WTC11 (cell line): ENCODE results near the gene NPY5R. TPM values are rescaled to one million over a fixed set of nuclear protein-coding genes. Genes with fewer than 3 reads are reported as not detected.

Experiments
- ATAC-seq: fragments of 200-7000 bp; cut with Tn5 transposase; 2 replicates; pipeline ENCODE4 v1.10.0; 2021; ENCODE audit warnings: mild to moderate bottlenecking, moderate library complexity
- CTCF ChIA-PET: fragments of 300-600 bp; sonication (Branson Sonifier 250); formaldehyde crosslinking; loops from one replicate; lab custom pipeline; 2021; ENCODE audit warnings: antibody characterized with exemption; lab: Charles Lee
- POLR2A ChIA-PET: fragments of 350-600 bp; sonication (Branson Sonifier 250); formaldehyde crosslinking; loops from one replicate; lab custom pipeline; 2021; ENCODE audit warnings: antibody characterized with exemption; lab: Charles Lee
- DNase-seq: peaks from one replicate; pipeline ENCODE4 v3.0.0; 2021; ENCODE audit warnings: low spot score
- H3K27ac Mint-ChIP-seq: 2 replicates; pipeline ENCODE4 v1.8.0; 2021; ENCODE audit warnings: mixed read lengths
- H3K27me3 Mint-ChIP-seq: 2 replicates; pipeline ENCODE4 v1.8.0; 2021; ENCODE audit warnings: low read depth, mild to moderate bottlenecking, moderate library complexity, mixed read lengths
- H3K36me3 Mint-ChIP-seq: 2 replicates; pipeline ENCODE4 v1.8.0; 2021; ENCODE audit warnings: mixed read lengths
- H3K4me1 Mint-ChIP-seq: 2 replicates; pipeline ENCODE4 v1.8.0; 2022; ENCODE audit warnings: mixed read lengths
- H3K4me3 Mint-ChIP-seq: 2 replicates; pipeline ENCODE4 v1.8.0; 2021; ENCODE audit warnings: mild to moderate bottlenecking, moderate library complexity, mixed read lengths
- H3K9me3 Mint-ChIP-seq: 2 replicates; pipeline ENCODE4 v1.8.0; 2021; ENCODE audit warnings: mixed read lengths
- ATF2 ChIP-seq: sonication (generic); formaldehyde crosslinking; IDR thresholded peaks from 2 replicates; pipeline ENCODE4 v1.8.1; 2022; ENCODE audit warnings: low read depth, missing genetic modification reagents, borderline replicate concordance
- ATF6 ChIP-seq: sonication (generic); formaldehyde crosslinking; IDR thresholded peaks from 2 replicates; pipeline ENCODE4 v1.8.1; 2023; ENCODE audit warnings: mild to moderate bottlenecking, missing genetic modification reagents
- CDX4 ChIP-seq: fragments of 250-450 bp; sonication (Bioruptor Pico); IDR thresholded peaks from 2 replicates; pipeline ENCODE4 v1.9.0; 2021; ENCODE audit warnings: moderate library complexity, mild to moderate bottlenecking, inconsistent platforms, borderline replicate concordance
- CREM ChIP-seq: sonication (generic); formaldehyde crosslinking; IDR thresholded peaks from 2 replicates; pipeline ENCODE4 v1.8.1; 2022; ENCODE audit warnings: mild to moderate bottlenecking, missing genetic modification reagents, moderate library complexity
- CTCF ChIP-seq: fragments of 200-600 bp; IDR thresholded peaks from 2 replicates; pipeline ENCODE4 v1.8.0; 2022; ENCODE audit warnings: antibody characterized with exemption
- ELF4 ChIP-seq: sonication (generic); formaldehyde crosslinking; IDR thresholded peaks from 2 replicates; pipeline ENCODE4 v1.8.1; 2022; ENCODE audit warnings: low read depth, mild to moderate bottlenecking, moderate library complexity, missing genetic modification reagents
- ERG ChIP-seq: fragments of 250-450 bp; sonication (Bioruptor Pico); IDR thresholded peaks from 2 replicates; pipeline ENCODE4 v1.8.0; 2021; ENCODE audit warnings: mild to moderate bottlenecking
- JAZF1 ChIP-seq: fragments of 250-450 bp; sonication (Bioruptor Pico); IDR thresholded peaks from 2 replicates; pipeline ENCODE4 v1.9.0; 2021; ENCODE audit warnings: moderate library complexity, mild to moderate bottlenecking, inconsistent platforms
- ZNF121 ChIP-seq: sonication (generic); formaldehyde crosslinking; IDR thresholded peaks from 2 replicates; pipeline ENCODE4 v1.8.0; 2023; ENCODE audit warnings: missing genetic modification reagents
- ZNF281 ChIP-seq: sonication (generic); formaldehyde crosslinking; IDR thresholded peaks from 2 replicates; pipeline ENCODE4 v1.8.0; 2023; ENCODE audit warnings: mild to moderate bottlenecking, missing genetic modification reagents
- ZNF512 ChIP-seq: sonication (generic); formaldehyde crosslinking; IDR thresholded peaks from 2 replicates; pipeline ENCODE4 v1.8.1; 2022; ENCODE audit warnings: missing genetic modification reagents, borderline replicate concordance
- total RNA-seq: library from RNA; stranded (reverse); gene quantifications from 3 replicates; pipeline ENCODE4 v1.2.3, GENCODE V29; 2021

The NPY5R gene
- total RNA-seq, 1 experiment from 2014 or later, result 4.5 TPM

- no peak for TF ChIP-seq ZNF281 (CRISPR knock-in tag)
- TF ChIP-seq ELF4, result no peak
- no peak for TF ChIP-seq ZNF512 (CRISPR knock-in tag)
- TF ChIP-seq JAZF1 (CRISPR knock-in tag), result no peak
Measured at GRCh38 chr4:163385466-163385865, 41.8 kb downstream of the NPY5R start (continued).

GRCh38 chr4:163391756-163392155 lies 48.1 kb downstream of the NPY5R start:
- Mint-ChIP-seq H3K4me3 (no peak overlapping the region), H3K4me1 (peaks cover 23% of the 10 kb centered on the region), H3K36me3 (no peaks in the 10 kb centered on the region), H3K27ac (no peak overlapping the region), H3K27me3 (no peaks in the 10 kb centered on the region), H3K9me3 (no peaks in the 10 kb centered on the region)
- TF ChIP-seq CREM (CRISPR knock-in tag), result no peak
- ChIA-PET CTCF (no interaction called here), POLR2A (no interaction called here)
- no peak for ATAC-seq
- DNase-seq, result no peak

- ChIA-PET CTCF (no interaction called here), POLR2A (no interaction called here)
- no peak for DNase-seq
Measured at GRCh38 chr4:163392328-163392727, 48.6 kb downstream of the NPY5R start.

More at GRCh38 chr4:163392328-163392727, 48.6 kb downstream of the NPY5R start:
- H3K27ac Mint-ChIP-seq, result no peak overlapping the region
- no peaks in the 10 kb centered on the region for H3K27me3 Mint-ChIP-seq
- no peaks in the 10 kb centered on the region for H3K9me3 Mint-ChIP-seq
- no peak for TF ChIP-seq ZNF121 (CRISPR knock-in tag)
- no peak for TF ChIP-seq ERG (CRISPR knock-in tag)
- TF ChIP-seq CTCF, result no peak
- no peak for TF ChIP-seq CDX4
- no peak for TF ChIP-seq ATF6 (CRISPR knock-in tag)
- no peak for TF ChIP-seq ATF2 (CRISPR knock-in tag)
- H3K36me3 Mint-ChIP-seq, result no peaks in the 10 kb centered on the region
- H3K4me3 Mint-ChIP-seq, result no peak overlapping the region
- ATAC-seq, result no peak
- peaks cover 23% of the 10 kb centered on the region for H3K4me1 Mint-ChIP-seq
